Measurements from ENCODE around the gene MYO18B.

MYO18B gene

GRCh38 chr22:25923914-25924313 is 181.9 kb downstream of the MYO18B start:
- Histone ChIP-seq H3K4me1 (no peaks in the 10 kb centered on the region), H3K36me3 (no peaks in the 10 kb centered on the region), H3K27me3 (no peaks in the 10 kb centered on the region), H3K4me3 (no peak overlapping the region), H3K27ac (no peak overlapping the region), H3K9me3 (no peaks in the 10 kb centered on the region)
- no peak for DNase-seq
- no peak for TF ChIP-seq CTCF (IDR thresholded peaks at IDR 0.05)
- intact Hi-C loops (cut with DNase I; ENCODE audit: low total_unique reads): no loop called here

- Histone ChIP-seq H3K27ac (no peak overlapping the region), H3K4me1 (no peaks in the 10 kb centered on the region), H3K36me3 (no peaks in the 10 kb centered on the region), H3K4me3 (no peak overlapping the region), H3K27me3 (no peaks in the 10 kb centered on the region), H3K9me3 (no peaks in the 10 kb centered on the region)
- no peak for TF ChIP-seq CTCF (IDR thresholded peaks at IDR 0.05)
- intact Hi-C loops (cut with DNase I; ENCODE audit: low total_unique reads): no loop called here
- no peak for DNase-seq
Measured at GRCh38 chr22:25928038-25928437, 186.1 kb downstream of the MYO18B start.

- Histone ChIP-seq H3K9me3 (peaks cover 0 to 8% (median 0%) of the 10 kb centered on the region in 3 donors), H3K27me3 (no peaks in the 10 kb centered on the region), H3K36me3 (no peaks in the 10 kb centered on the region), H3K27ac (no peak overlapping the region), H3K4me1 (no peaks in the 10 kb centered on the region), H3K4me3 (no peak overlapping the region)
- DNase-seq: no peak
- intact Hi-C loops (cut with DNase I; ENCODE audit: low total_unique reads): no loop called here
- no peak for TF ChIP-seq CTCF (IDR thresholded peaks at IDR 0.05)
Measured at GRCh38 chr22:25929321-25929878, 187.4 kb downstream of the MYO18B start.

- H3K27ac ChIP-seq: no peak overlapping the region
- H3K9me3 ChIP-seq: peaks cover 0 to 8% (median 0%) of the 10 kb centered on the region in 3 donors
- DNase-seq: no peak
- no peaks in the 10 kb centered on the region for H3K27me3 ChIP-seq
- intact Hi-C loops (cut with DNase I; ENCODE audit: low total_unique reads): no loop called here
- TF ChIP-seq CTCF (IDR thresholded peaks at IDR 0.05): no peak
- no peaks in the 10 kb centered on the region for H3K36me3 ChIP-seq
- H3K4me1 ChIP-seq: no peaks in the 10 kb centered on the region
- H3K4me3 ChIP-seq: no peak overlapping the region
Measured at GRCh38 chr22:25930083-25930482, 188.1 kb downstream of the MYO18B start.

- H3K9me3 ChIP-seq: peaks cover 0 to 8% (median 0%) of the 10 kb centered on the region in 3 donors
- H3K27me3 ChIP-seq: no peaks in the 10 kb centered on the region
- no peaks in the 10 kb centered on the region for H3K4me1 ChIP-seq
- no peak for TF ChIP-seq CTCF (IDR thresholded peaks at IDR 0.05)
- no peak overlapping the region for H3K4me3 ChIP-seq
- H3K36me3 ChIP-seq: no peaks in the 10 kb centered on the region
- no peak overlapping the region for H3K27ac ChIP-seq
- no peak for DNase-seq
- intact Hi-C loops (cut with DNase I; ENCODE audit: low total_unique reads): no loop called here
Measured at GRCh38 chr22:25930788-25931310, 188.9 kb downstream of the MYO18B start.

All from tibial artery (tissue), 4 donors.